GM21737 (cell line): Measurements from ENCODE around the gene DNAJB14.

Experiments used
- ATAC-seq: cut with Tn5 transposase; IDR thresholded peaks from one replicate; pipeline ENCODE4 v1.9.1; 2021; ENCODE audit warnings: mild to moderate bottlenecking, moderate library complexity; ENCODE audit not compliant: unreplicated experiment

The DNAJB14 gene

GRCh38 chr4:99872570-99872969, 73.8 kb downstream of the DNAJB14 start:
- no peak for ATAC-seq

GRCh38 chr4:99868126-99868596, 78.3 kb downstream of the DNAJB14 start:
- no peak for ATAC-seq

DNA sequence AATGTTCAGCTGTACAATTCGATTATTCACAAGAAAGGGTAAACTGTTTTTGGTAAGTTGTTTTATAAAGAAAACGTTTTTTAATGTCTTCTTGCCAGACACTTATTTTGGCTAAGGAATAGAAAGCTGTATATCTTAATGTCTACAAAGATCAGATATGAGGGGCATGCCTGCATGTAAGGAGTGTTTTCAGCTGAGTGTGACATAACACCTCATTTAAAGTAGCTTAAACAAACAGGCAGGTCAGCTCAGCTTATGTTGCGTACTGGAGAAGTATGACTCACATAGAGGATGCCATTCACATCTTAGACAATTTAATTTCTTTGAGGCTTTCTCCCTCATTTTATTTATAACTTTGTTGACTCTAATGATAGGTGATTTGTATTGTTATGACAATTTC, 82.6 kb downstream of the DNAJB14 start:
- ATAC-seq = no peak

GRCh38 chr4:99861120-99861905, 85.1 kb downstream of the DNAJB14 start:
- ATAC-seq = no peak

DNA sequence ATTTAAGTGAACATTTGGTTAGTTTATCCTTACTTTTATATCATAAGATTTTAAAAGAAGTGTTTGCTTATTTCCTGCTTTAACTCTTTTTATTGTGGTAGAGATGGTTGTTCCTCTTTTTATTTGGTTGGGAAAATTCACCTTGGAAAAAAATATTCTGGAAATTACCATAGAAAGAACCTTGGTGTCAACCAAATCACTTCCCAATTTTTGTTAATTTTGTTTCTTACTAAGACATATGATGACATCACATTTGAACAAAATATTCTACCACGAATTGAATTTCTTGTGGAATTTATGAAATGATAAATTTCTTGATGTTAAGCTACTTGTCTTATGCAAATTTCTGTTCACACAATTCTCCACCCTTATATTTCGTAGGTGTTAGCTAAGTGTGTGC, 85.9 kb downstream of the DNAJB14 start:
- no peak for ATAC-seq

- ATAC-seq = peak; percentile 50
Measured at GRCh38 chr4:99859618-99860017, 86.8 kb downstream of the DNAJB14 start.

DNA sequence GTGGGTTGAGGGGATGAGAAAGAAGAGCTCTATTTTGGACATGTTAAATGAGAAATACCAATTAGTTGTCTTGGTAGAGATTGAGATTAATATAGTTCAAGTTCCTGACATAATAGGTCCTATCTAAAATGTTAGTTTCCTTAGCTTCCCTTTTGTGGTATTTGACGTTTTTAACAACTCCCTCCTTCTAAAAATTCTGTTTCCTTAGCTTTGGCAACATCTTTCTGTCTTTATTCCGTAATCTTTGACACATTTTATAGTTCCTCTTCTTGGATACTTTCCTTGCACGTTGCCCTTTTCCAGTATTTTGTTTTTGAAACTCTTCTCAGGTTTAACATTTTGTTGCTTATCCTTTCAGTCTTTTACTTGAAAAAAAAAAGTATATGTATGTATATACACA, 89.1 kb downstream of the DNAJB14 start:
- ATAC-seq = no peak

- no peak for ATAC-seq
Measured at GRCh38 chr4:99856166-99856565, 90.3 kb downstream of the DNAJB14 start.

- ATAC-seq = peak; percentile 47
Measured at GRCh38 chr4:99855678-99856077, 90.7 kb downstream of the DNAJB14 start.

DNA sequence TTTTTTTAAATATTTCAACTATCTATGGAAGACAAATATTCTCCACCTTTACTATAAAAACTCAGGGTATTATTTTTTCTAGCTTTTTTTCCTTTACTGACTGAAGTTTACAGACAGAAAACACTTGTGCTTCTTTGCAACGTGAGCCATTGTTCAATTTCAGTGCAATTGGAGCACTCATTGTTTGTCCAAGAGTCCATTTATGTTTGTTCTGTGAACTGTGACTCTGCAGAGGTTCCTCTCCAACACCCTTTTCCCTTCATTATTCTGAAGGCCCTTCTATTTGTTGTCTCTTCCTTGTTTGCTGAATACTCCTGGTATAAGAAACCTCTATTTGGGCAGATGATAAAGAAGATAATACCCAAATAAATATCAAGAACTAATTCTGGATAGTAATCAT, 92.4 kb downstream of the DNAJB14 start:
- no peak for ATAC-seq

- no peak for ATAC-seq
Measured at GRCh38 chr4:99853190-99853589, 93.2 kb downstream of the DNAJB14 start.

DNA sequence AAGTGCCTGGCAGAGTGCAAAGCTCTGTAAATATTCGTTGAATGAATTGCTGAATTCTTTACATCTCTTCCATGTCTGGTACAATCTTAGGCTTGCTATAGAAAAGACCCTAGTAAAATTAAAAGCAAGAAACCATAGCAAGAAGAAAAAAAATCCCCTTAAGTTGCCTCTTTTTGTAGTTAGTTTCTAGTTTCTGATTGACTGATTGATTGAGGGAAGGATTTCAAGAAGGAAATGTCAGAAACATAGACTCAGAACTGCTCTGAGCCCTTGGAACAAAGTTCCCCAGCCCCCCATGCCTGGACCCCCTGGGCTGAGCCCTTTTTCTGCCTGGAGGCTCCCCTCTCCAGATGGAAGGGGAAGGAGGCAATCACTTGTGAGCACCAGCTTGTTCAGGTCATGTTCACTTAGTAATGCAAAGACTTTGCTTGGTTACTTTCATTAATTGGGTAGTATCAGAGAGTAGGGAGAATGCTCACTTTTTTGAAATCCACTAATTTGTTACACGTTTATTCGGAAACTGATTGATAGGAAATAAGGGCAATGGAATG, 94.1 kb downstream of the DNAJB14 start:
- no peak for ATAC-seq

GRCh38 chr4:99848591-99849001, 97.8 kb downstream of the DNAJB14 start:
- no peak for ATAC-seq

DNA sequence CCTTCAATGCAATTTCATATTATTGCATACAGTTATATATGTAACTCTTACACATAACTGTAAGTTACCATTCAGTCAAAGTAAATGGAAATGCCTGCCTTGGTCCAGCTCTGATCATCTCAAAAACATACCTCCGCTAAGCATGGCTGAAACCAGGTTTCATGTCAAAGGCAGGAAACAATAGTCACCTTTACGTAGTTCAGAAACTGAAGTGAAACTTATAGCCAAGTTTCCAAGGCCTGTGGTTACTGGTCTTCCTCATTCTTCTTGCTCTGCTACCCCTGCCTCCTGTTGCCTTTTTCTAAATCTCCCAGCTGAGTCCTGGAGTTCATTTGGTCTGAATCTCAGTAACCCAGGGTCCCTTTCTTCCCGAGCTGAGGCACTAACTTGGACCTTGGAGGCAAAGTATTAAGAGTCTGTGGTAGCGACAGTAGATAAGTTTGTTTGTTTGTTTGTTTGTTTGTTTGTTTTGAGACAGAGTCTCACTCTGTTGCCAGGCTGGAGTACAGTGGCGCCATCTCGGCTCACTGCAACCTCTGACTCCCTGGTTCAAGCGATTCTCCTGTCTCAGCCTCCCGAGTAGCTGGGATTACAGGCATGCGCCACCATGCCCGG, 98.9 kb downstream of the DNAJB14 start:
- ATAC-seq = peak; percentile 67

- ATAC-seq = no peak
Measured at GRCh38 chr4:99846891-99847290, 99.5 kb downstream of the DNAJB14 start.
